ENCODE measurements around the gene XIST. TPM values are rescaled to one million over a fixed set of nuclear protein-coding genes. Genes with fewer than 3 reads are reported as not detected.

The XIST gene
- polyA plus RNA-seq, 1 donor from 2014 or later: 0.31 TPM

- no peaks in the 10 kb centered on the region for H3K27me3 ChIP-seq (ENCODE audit: insufficient read depth, low read depth, low read length)
- H3K79me2 ChIP-seq (replicated peaks; ENCODE audit: insufficient read depth, low read length): no peaks in the 10 kb centered on the region
- no peaks in the 10 kb centered on the region for H3F3A ChIP-seq (ENCODE audit: insufficient read depth, low read length, poor library complexity, severe bottlenecking)
- TF ChIP-seq REST (IDR thresholded peaks at IDR 0.05; ENCODE audit: borderline replicate concordance): no peak
- no peak for TF ChIP-seq CTCF (IDR thresholded peaks at IDR 0.05; ENCODE audit: poor library complexity, severe bottlenecking)
- TF ChIP-seq MXI1 (conservative IDR thresholded peaks at IDR 0.05; ENCODE audit: poor library complexity, severe bottlenecking): no peak
- no peak for TF ChIP-seq TAF1 (IDR thresholded peaks at IDR 0.05; ENCODE audit: low read depth)
- TF ChIP-seq SMC3 (conservative IDR thresholded peaks at IDR 0.05; ENCODE audit: poor library complexity): no peak
- no peak for TF ChIP-seq EP300 (conservative IDR thresholded peaks at IDR 0.05; ENCODE audit: poor library complexity, severe bottlenecking)
- no peak for TF ChIP-seq RAD21 (conservative IDR thresholded peaks at IDR 0.05)
- no peak for TF ChIP-seq POLR2AphosphoS5 (IDR thresholded peaks at IDR 0.05)
- no peak for TF ChIP-seq EZH2 (IDR thresholded peaks at IDR 0.05; ENCODE audit: borderline replicate concordance, insufficient read depth, low read length, poor library complexity, severe bottlenecking)
- H3K36me3 ChIP-seq (ENCODE audit: insufficient read depth, low read length): no peaks in the 10 kb centered on the region
- H4K20me1 ChIP-seq (ENCODE audit: insufficient read depth): no peaks in the 10 kb centered on the region
- no peaks in the 10 kb centered on the region for H3K9me2 ChIP-seq (ENCODE audit: insufficient read depth, low read length)
- no peak overlapping the region for H3K9ac ChIP-seq (ENCODE audit: low read length)
- no peak overlapping the region for H2AFZ ChIP-seq (ENCODE audit: low read depth, low read length)
- H3K4me3 ChIP-seq (ENCODE audit: low read length): no peak overlapping the region
- no peak overlapping the region for H3K27ac ChIP-seq (ENCODE audit: low read length)
- no peak overlapping the region for H3K4me2 ChIP-seq (ENCODE audit: low read length)
- no peaks in the 10 kb centered on the region for H3K9me3 ChIP-seq (ENCODE audit: low read length)
These were observed 26.9 kb downstream of the XIST start for GRCh38 chrX:73825569-73825968.

GRCh38 chrX:73823473-73824004 lies 29.0 kb downstream of the XIST start:
- no peaks in the 10 kb centered on the region for H3F3A ChIP-seq (ENCODE audit: insufficient read depth, low read length, poor library complexity, severe bottlenecking)
- H3K9ac ChIP-seq (ENCODE audit: low read length): no peak overlapping the region
- no peak overlapping the region for H3K4me2 ChIP-seq (ENCODE audit: low read length)
- no peak overlapping the region for H2AFZ ChIP-seq (ENCODE audit: low read depth, low read length)
- TF ChIP-seq RAD21 (conservative IDR thresholded peaks at IDR 0.05) (no peak), EZH2 (IDR thresholded peaks at IDR 0.05; ENCODE audit: borderline replicate concordance, insufficient read depth, low read length, poor library complexity, severe bottlenecking) (no peak), EP300 (conservative IDR thresholded peaks at IDR 0.05; ENCODE audit: poor library complexity, severe bottlenecking) (no peak), TAF1 (IDR thresholded peaks at IDR 0.05; ENCODE audit: low read depth) (no peak), SMC3 (conservative IDR thresholded peaks at IDR 0.05; ENCODE audit: poor library complexity) (no peak), MXI1 (conservative IDR thresholded peaks at IDR 0.05; ENCODE audit: poor library complexity, severe bottlenecking) (no peak), CTCF (IDR thresholded peaks at IDR 0.05; ENCODE audit: poor library complexity, severe bottlenecking) (no peak), POLR2AphosphoS5 (IDR thresholded peaks at IDR 0.05) (no peak), REST (IDR thresholded peaks at IDR 0.05; ENCODE audit: borderline replicate concordance) (no peak)
- no peaks in the 10 kb centered on the region for H3K79me2 ChIP-seq (replicated peaks; ENCODE audit: insufficient read depth, low read length)
- H3K27me3 ChIP-seq (ENCODE audit: insufficient read depth, low read depth, low read length): no peaks in the 10 kb centered on the region
- H3K9me3 ChIP-seq (ENCODE audit: low read length): no peaks in the 10 kb centered on the region
- H3K36me3 ChIP-seq (ENCODE audit: insufficient read depth, low read length): no peaks in the 10 kb centered on the region
- H3K9me2 ChIP-seq (ENCODE audit: insufficient read depth, low read length): no peaks in the 10 kb centered on the region
- no peaks in the 10 kb centered on the region for H4K20me1 ChIP-seq (ENCODE audit: insufficient read depth)
- H3K4me3 ChIP-seq (ENCODE audit: low read length): no peak overlapping the region
- no peak overlapping the region for H3K27ac ChIP-seq (ENCODE audit: low read length)
